Peyer's patch (tissue), 4 donors: ENCODE results near the gene BCAS3.

Experiments used
- CTCF ChIP-seq, 6 experiments: fragments of 450-650 bp in 4 of 6; fragments of 200-600 bp in 2 of 6; sonication (generic) in 1 of 6; IDR thresholded peaks; one replicate each; pipeline ENCODE4 v1.5.1; 2017 to 2019; ENCODE audit warnings: antibody characterized with exemption in 6 of 6, mild to moderate bottlenecking in 3 of 6, moderate library complexity in 1 of 6
- POLR2A ChIP-seq, 2 donors: fragments of 450-650 bp; IDR thresholded peaks; one replicate each; pipeline ENCODE4 v1.5.1; 2017; ENCODE audit warnings: antibody characterized with exemption in 2 of 2, mild to moderate bottlenecking in 2 of 2, moderate library complexity in 2 of 2

DNA sequence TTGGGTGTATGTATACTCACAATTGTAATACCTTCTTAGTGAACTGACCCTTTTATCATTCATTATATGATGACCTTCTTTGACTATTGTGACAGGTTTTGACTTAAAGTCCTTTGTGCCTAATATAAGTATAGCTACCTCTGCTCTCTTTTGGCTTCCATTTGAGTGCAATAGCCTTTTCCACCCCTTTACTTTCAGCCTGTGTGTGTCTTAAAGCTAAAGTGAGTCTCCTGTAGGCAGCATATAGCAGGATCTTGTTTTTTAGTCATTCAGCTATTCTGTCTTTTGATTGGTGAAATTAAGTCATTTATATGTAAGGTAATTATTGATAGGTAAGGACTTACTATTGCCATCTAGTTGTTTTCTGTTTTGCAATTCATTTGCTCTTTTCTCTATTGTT, 758.6 kb downstream of the BCAS3 start:
- TF ChIP-seq CTCF (IDR thresholded peaks at IDR 0.05) (no peak), POLR2A (IDR thresholded peaks at IDR 0.05) (no peak)
